HFF-Myc (cell line): ENCODE data around the gene EIF4B.
A peak's percentile ranks its signal among the peaks of the same experiment; 100 is the strongest.

Experiments used
- DNase-seq: peaks from one replicate; pipeline ENCODE4 v3.0.0-alpha.2; 2011; ENCODE audit warnings: low read depth; ENCODE audit errors: extremely low read depth
- H3K4me3 ChIP-seq: replicated peaks from 2 replicates; pipeline ENCODE4 v1.5.1; 2011; ENCODE audit warnings: low read depth, mild to moderate bottlenecking, control low read depth, low read length
- CTCF ChIP-seq: IDR thresholded peaks from 2 replicates; pipeline ENCODE4 v1.5.1; 2012; ENCODE audit warnings: mild to moderate bottlenecking, low read depth, low read length, control low read depth; ENCODE audit errors: missing control alignments

The EIF4B gene

DNA sequence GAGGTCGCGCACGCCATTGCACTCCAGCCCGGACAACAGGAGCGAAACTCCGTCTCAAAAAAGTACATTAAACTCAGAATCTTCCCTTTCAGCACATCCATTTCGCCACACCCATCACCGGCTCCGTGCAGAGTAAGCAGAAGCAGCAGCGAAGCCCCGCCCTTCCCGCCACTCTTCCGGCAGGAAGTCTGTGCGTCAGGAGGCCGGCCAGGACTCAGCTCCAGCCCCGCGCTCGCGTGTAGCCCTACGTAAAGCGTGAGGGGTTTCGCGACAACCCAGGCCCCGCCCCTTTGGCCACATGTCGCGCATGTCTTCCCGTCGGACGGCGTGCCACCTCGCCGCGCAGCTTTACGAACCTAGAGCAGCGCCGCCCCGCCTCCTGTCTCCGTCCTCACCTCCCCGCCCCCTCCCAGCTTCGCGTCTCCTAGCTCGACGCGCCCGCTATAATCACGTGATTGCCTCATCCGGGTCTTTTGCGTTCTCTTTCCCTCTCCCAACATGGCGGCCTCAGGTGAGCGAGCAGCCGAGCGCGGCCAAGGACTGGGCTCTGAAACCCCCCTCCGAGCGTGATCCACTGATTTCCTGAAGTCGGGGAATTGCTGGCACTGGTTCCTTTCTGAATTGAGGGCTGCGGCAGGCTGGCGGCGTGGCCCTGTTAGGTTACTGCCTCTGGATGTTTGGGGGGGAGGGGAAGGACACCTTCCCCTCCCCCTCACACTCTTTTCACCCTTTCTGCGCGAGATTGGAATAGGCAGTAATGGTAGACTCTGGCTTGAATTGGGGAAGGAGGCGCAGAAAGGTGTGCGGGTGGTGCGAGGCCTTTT, at the start of gene EIF4B:
TSS of gene EIF4B (plus strand) at position 471 of the 824 bp plus-strand sequence. CDS start at position 499, 28 bp downstream.
- peak; percentile 98 for DNase-seq
- peak within 1 kb of the TSS; percentile 88 for H3K4me3 ChIP-seq
- TF ChIP-seq CTCF: no peak

GRCh38 chr12:52956987-52957386, 49.3 kb upstream of the EIF4B start:
- no peak for DNase-seq
- TF ChIP-seq CTCF: no peak
- H3K4me3 ChIP-seq: no peak overlapping the region

- DNase-seq: no peak
- no peak for TF ChIP-seq CTCF
- H3K4me3 ChIP-seq: peak overlapping the region; percentile 46
Observed at GRCh38 chr12:52964556-52965336, 41.5 kb upstream of the EIF4B start.

DNA sequence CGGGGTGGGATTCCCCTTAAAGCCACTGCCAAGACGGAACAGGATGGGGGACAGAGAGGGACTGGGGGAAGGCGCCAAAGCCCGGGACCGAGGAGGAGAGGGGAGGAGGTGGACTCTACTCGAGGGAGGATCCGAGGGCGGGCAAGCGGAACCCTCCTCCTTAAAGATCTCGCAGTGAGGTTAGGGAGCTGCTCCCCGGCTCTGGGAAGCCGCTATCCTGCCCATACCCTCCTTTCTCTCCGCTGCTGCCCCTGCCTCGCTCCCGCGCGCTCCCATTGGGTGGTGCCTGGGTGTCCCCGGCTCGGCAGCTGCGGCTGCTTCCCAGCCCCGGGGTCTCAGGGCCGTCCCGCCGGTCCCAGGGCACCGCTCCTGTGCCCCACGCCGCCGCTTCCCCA, 40.9 kb upstream of the EIF4B start:
- peak overlapping the region; percentile 46 for H3K4me3 ChIP-seq
- no peak for DNase-seq
- no peak for TF ChIP-seq CTCF

DNA sequence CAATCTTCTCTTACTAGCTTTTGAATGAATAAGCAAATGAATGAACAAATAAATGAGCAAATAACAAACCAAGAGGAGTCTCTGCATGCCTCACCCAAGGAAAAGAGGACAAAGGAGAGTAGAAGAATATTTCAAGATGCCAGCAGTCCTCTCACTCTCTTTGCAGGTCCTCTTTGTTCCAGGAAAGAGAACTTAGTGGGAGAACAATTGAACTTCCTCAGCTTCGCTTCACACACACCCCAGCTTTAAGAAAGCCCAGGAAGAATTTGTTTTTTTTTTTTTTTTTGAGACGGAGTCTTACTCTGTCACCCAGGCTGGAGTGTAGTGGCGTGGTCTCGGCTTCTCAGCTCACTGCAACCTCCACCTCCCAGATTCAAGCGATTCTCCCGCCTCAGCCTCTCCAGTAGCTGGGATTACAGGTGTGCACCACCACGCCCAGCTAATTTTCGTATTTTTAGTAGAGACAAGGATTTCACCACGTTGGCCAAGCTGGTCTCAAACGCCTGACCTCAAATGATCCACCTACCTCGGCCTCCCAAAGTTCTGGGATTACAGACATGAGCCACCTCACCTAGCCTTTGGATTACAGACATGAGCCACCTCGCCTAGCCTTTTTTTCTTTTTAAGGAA, 37.0 kb upstream of the EIF4B start:
- no peak for TF ChIP-seq CTCF
- H3K4me3 ChIP-seq: no peak overlapping the region
- no peak for DNase-seq

GRCh38 chr12:52969828-52970569, 36.3 kb upstream of the EIF4B start:
- DNase-seq: no peak
- TF ChIP-seq CTCF: no peak
- H3K4me3 ChIP-seq: no peak overlapping the region
